ENCODE data around the gene COMMD4. TPM values are rescaled to one million over a fixed set of nuclear protein-coding genes. Genes with fewer than 3 reads are reported as not detected.
"Not testable (repeated sequence)": the region's sequence is repeated elsewhere in the genome, so short reads cannot be mapped to it uniquely, and the experiment has no call there.

The COMMD4 gene
- total RNA-seq, 1 donor from 2014 or later = 161 TPM

- no peaks in the 10 kb centered on the region for H3K9me3 Mint-ChIP-seq
- DNase-seq (ENCODE audit: low read depth, low spot score) = no peak
- H3K4me1 Mint-ChIP-seq = peaks cover 20% of the 10 kb centered on the region
- H3K27me3 Mint-ChIP-seq (ENCODE audit: low read depth) = no peaks in the 10 kb centered on the region
- TF ChIP-seq CTCF (conservative IDR thresholded peaks at IDR 0.05) = no peak
- peaks cover 10% of the 10 kb centered on the region for H3K36me3 Mint-ChIP-seq (ENCODE audit: low read depth)
- peak overlapping the region; percentile 98 for H3K4me3 Mint-ChIP-seq
- H3K27ac Mint-ChIP-seq (ENCODE audit: unreplicated experiment) = peak overlapping the region; percentile 97
Observed at GRCh38 chr15:75368689-75369239, 32.9 kb downstream of the COMMD4 start.

GRCh38 chr15:75369897-75370581 lies 34.2 kb downstream of the COMMD4 start:
- Mint-ChIP-seq H3K36me3 (ENCODE audit: low read depth) (peaks cover 11% of the 10 kb centered on the region), H3K27me3 (ENCODE audit: low read depth) (no peaks in the 10 kb centered on the region), H3K4me1 (peaks cover 20% of the 10 kb centered on the region), H3K9me3 (no peaks in the 10 kb centered on the region), H3K4me3 (peak overlapping the region; percentile 98), H3K27ac (ENCODE audit: unreplicated experiment) (no peak overlapping the region)
- DNase-seq (ENCODE audit: low read depth, low spot score) = no peak
- no peak for TF ChIP-seq CTCF (conservative IDR thresholded peaks at IDR 0.05)

- no peak for TF ChIP-seq CTCF (conservative IDR thresholded peaks at IDR 0.05)
- no peaks in the 10 kb centered on the region for H3K9me3 Mint-ChIP-seq
- peaks cover 20% of the 10 kb centered on the region for H3K4me1 Mint-ChIP-seq
- no peak overlapping the region for H3K4me3 Mint-ChIP-seq
- no peak overlapping the region for H3K27ac Mint-ChIP-seq (ENCODE audit: unreplicated experiment)
- no peaks in the 10 kb centered on the region for H3K27me3 Mint-ChIP-seq (ENCODE audit: low read depth)
- no peak for DNase-seq (ENCODE audit: low read depth, low spot score)
- peaks cover 12% of the 10 kb centered on the region for H3K36me3 Mint-ChIP-seq (ENCODE audit: low read depth)
Observed at GRCh38 chr15:75371486-75371885, 35.6 kb downstream of the COMMD4 start.

- TF ChIP-seq CTCF (conservative IDR thresholded peaks at IDR 0.05) = no peak
- peaks cover 13% of the 10 kb centered on the region for H3K36me3 Mint-ChIP-seq (ENCODE audit: low read depth)
- no peak for DNase-seq (ENCODE audit: low read depth, low spot score)
- H3K9me3 Mint-ChIP-seq = no peaks in the 10 kb centered on the region
- peaks cover 20% of the 10 kb centered on the region for H3K4me1 Mint-ChIP-seq
- no peaks in the 10 kb centered on the region for H3K27me3 Mint-ChIP-seq (ENCODE audit: low read depth)
- no peak overlapping the region for H3K27ac Mint-ChIP-seq (ENCODE audit: unreplicated experiment)
- no peak overlapping the region for H3K4me3 Mint-ChIP-seq
Observed at GRCh38 chr15:75371901-75372688, 36.2 kb downstream of the COMMD4 start.

- TF ChIP-seq CTCF (conservative IDR thresholded peaks at IDR 0.05) = no peak
Observed at GRCh38 chr15:75380773-75381172, 44.9 kb downstream of the COMMD4 start.

GRCh38 chr15:75383986-75384385 lies 48.1 kb downstream of the COMMD4 start:
- H3K4me3 Mint-ChIP-seq; H3K27me3 Mint-ChIP-seq (ENCODE audit: low read depth); H3K36me3 Mint-ChIP-seq (ENCODE audit: low read depth); H3K27ac Mint-ChIP-seq (ENCODE audit: unreplicated experiment); H3K4me1 Mint-ChIP-seq; DNase-seq (ENCODE audit: low read depth, low spot score); H3K9me3 Mint-ChIP-seq: not testable (repeated sequence)

More at GRCh38 chr15:75380773-75381172, 44.9 kb downstream of the COMMD4 start:
- Mint-ChIP-seq H3K4me1 (no peaks in the 10 kb centered on the region), H3K4me3 (no peak overlapping the region), H3K27ac (ENCODE audit: unreplicated experiment) (no peak overlapping the region), H3K36me3 (ENCODE audit: low read depth) (peaks cover 3% of the 10 kb centered on the region), H3K9me3 (no peaks in the 10 kb centered on the region), H3K27me3 (ENCODE audit: low read depth) (no peaks in the 10 kb centered on the region)
- DNase-seq (ENCODE audit: low read depth, low spot score) = no peak

Data from neural crest cell (in vitro differentiated cells).